Activated CD4-positive, alpha-beta T cell treated with anti-CD3 and anti-CD28 coated beads, Interleukin-2, amount 10 ng/mL, durations not matched to agents 7 days and 5 days (primary cell): Measurements from ENCODE around the gene PLEKHJ1. TPM values are rescaled to one million over a fixed set of nuclear protein-coding genes. Genes with fewer than 3 reads are reported as not detected.

ENCODE experiments used
- CTCF ChIA-PET: fragments of 350-600 bp; sonication (Branson Sonifier 250); formaldehyde crosslinking; loops from one replicate; lab custom pipeline; 2021; ENCODE audit warnings: antibody characterized with exemption; lab: Charles Lee
- POLR2A ChIA-PET: fragments of 350-600 bp; sonication (Branson Sonifier 250); formaldehyde crosslinking; loops from one replicate; lab custom pipeline; 2021; ENCODE audit warnings: antibody characterized with exemption; lab: Charles Lee
- DNase-seq: peaks from one replicate; pipeline ENCODE4 v3.0.0-alpha.2; 2020
- H3K27ac Mint-ChIP-seq: one replicate; pipeline ENCODE4 v1.8.0; 2021; ENCODE audit warnings: mild to moderate bottlenecking, moderate library complexity, mixed read lengths
- H3K27me3 Mint-ChIP-seq: one replicate; pipeline ENCODE4 v1.8.0; 2021; ENCODE audit warnings: mixed read lengths
- H3K36me3 Mint-ChIP-seq: one replicate; pipeline ENCODE4 v1.8.0; 2021; ENCODE audit warnings: low read depth, mixed read lengths
- H3K4me1 Mint-ChIP-seq: one replicate; pipeline ENCODE4 v1.8.0; 2021; ENCODE audit warnings: mixed read lengths
- H3K4me3 Mint-ChIP-seq: one replicate; pipeline ENCODE4 v1.8.0; 2021; ENCODE audit warnings: mild to moderate bottlenecking, moderate library complexity, mixed read lengths
- H3K9me3 Mint-ChIP-seq: one replicate; pipeline ENCODE4 v1.8.0; 2021; ENCODE audit warnings: mixed read lengths
- total RNA-seq, 2 experiments: library from RNA; stranded (reverse); gene quantifications; one replicate each; pipeline ENCODE4 v1.2.3, GENCODE V29; 2021

The PLEKHJ1 gene
- total RNA-seq, 2 experiments from 2014 or later, result 56.2 to 71.9 TPM

- Mint-ChIP-seq H3K4me1 (peaks cover 28% of the 10 kb centered on the region), H3K27me3 (no peaks in the 10 kb centered on the region), H3K9me3 (no peaks in the 10 kb centered on the region), H3K4me3 (no peak overlapping the region), H3K27ac (no peak overlapping the region), H3K36me3 (peaks cover 39% of the 10 kb centered on the region)
- ChIA-PET POLR2A (no interaction called here), CTCF (interaction anchor here (1.3 kb wide), 1 partner anchor 14 kb away, joined by 4 read pairs; no protein-coding TSS in a partner anchor)
- DNase-seq, result no peak
Measured at GRCh38 chr19:2244125-2244411, 7.9 kb upstream of the PLEKHJ1 start.

- H3K27ac Mint-ChIP-seq, result no peak overlapping the region
- peaks cover 33% of the 10 kb centered on the region for H3K4me1 Mint-ChIP-seq
- CTCF ChIA-PET, result interaction anchor here (1.3 kb wide), 1 partner anchor 15 kb away, joined by 4 read pairs; no protein-coding TSS in a partner anchor
- DNase-seq, result no peak
- POLR2A ChIA-PET, result no interaction called here
- H3K36me3 Mint-ChIP-seq, result peaks cover 41% of the 10 kb centered on the region
- H3K4me3 Mint-ChIP-seq, result no peak overlapping the region
- no peaks in the 10 kb centered on the region for H3K27me3 Mint-ChIP-seq
- no peaks in the 10 kb centered on the region for H3K9me3 Mint-ChIP-seq
Measured at GRCh38 chr19:2243274-2244124, 7.4 kb upstream of the PLEKHJ1 start.

GRCh38 chr19:2242816-2243215, 6.7 kb upstream of the PLEKHJ1 start:
- CTCF ChIA-PET, result interaction anchor here (1.3 kb wide), 1 partner anchor 16 kb away, joined by 4 read pairs; no protein-coding TSS in a partner anchor
- no peak for DNase-seq
- H3K9me3 Mint-ChIP-seq, result no peaks in the 10 kb centered on the region

GRCh38 chr19:2242092-2242537, 6.0 kb upstream of the PLEKHJ1 start:
- ChIA-PET CTCF (interaction anchor here (0.6 to 5.1 kb wide), 2 partner anchors 11 to 19 kb away, joined by 3 to 34 read pairs; no protein-coding TSS in a partner anchor), POLR2A (interaction anchor here (0.6 kb wide), 1 partner anchor 87 kb away, joined by 3 read pairs; no protein-coding TSS in a partner anchor)
- H3K27me3 Mint-ChIP-seq, result no peaks in the 10 kb centered on the region
- peaks cover 45% of the 10 kb centered on the region for H3K4me1 Mint-ChIP-seq
- no peaks in the 10 kb centered on the region for H3K9me3 Mint-ChIP-seq
- H3K27ac Mint-ChIP-seq, result peak overlapping the region; percentile 54
- peaks cover 51% of the 10 kb centered on the region for H3K36me3 Mint-ChIP-seq
- H3K4me3 Mint-ChIP-seq, result no peak overlapping the region
- DNase-seq, result no peak

More at GRCh38 chr19:2242816-2243215, 6.7 kb upstream of the PLEKHJ1 start:
- H3K4me3 Mint-ChIP-seq, result no peak overlapping the region
- H3K36me3 Mint-ChIP-seq, result peaks cover 46% of the 10 kb centered on the region
- POLR2A ChIA-PET, result no interaction called here
- H3K4me1 Mint-ChIP-seq, result peaks cover 40% of the 10 kb centered on the region
- no peaks in the 10 kb centered on the region for H3K27me3 Mint-ChIP-seq
- no peak overlapping the region for H3K27ac Mint-ChIP-seq

- H3K4me3 Mint-ChIP-seq, result peak overlapping the region; percentile 97
- H3K9me3 Mint-ChIP-seq, result no peaks in the 10 kb centered on the region
- CTCF ChIA-PET, result interaction anchor here (0.5 to 5.1 kb wide), 3 partner anchors 20 to 343 kb away, joined by 3 to 34 read pairs (median 3); no protein-coding TSS in a partner anchor
- H3K27me3 Mint-ChIP-seq, result no peaks in the 10 kb centered on the region
- H3K36me3 Mint-ChIP-seq, result peaks cover 57% of the 10 kb centered on the region
- H3K27ac Mint-ChIP-seq, result peak overlapping the region; percentile 50
- peaks cover 48% of the 10 kb centered on the region for H3K4me1 Mint-ChIP-seq
- POLR2A ChIA-PET, result no interaction called here
- no peak for DNase-seq
Measured at GRCh38 chr19:2240881-2241760, 5.0 kb upstream of the PLEKHJ1 start.

GRCh38 chr19:2239771-2240770, 3.9 kb upstream of the PLEKHJ1 start:
- Mint-ChIP-seq H3K4me1 (peaks cover 51% of the 10 kb centered on the region), H3K27me3 (no peaks in the 10 kb centered on the region), H3K9me3 (no peaks in the 10 kb centered on the region), H3K27ac (peak overlapping the region; percentile 99), H3K36me3 (peaks cover 54% of the 10 kb centered on the region), H3K4me3 (peak overlapping the region; percentile 97)
- DNase-seq, result peak; percentile 62
- ChIA-PET CTCF (interaction anchor here (0.5 to 5.1 kb wide), 7 partner anchors 9 to 344 kb away, joined by 3 to 34 read pairs (median 3); partner anchors contain the start of genes AMH, LSM7 and SPPL2B), POLR2A (no interaction called here)

GRCh38 chr19:2239173-2239572, 3.0 kb upstream of the PLEKHJ1 start:
- Mint-ChIP-seq H3K4me3 (peak overlapping the region; percentile 97), H3K36me3 (peaks cover 53% of the 10 kb centered on the region), H3K27ac (peak overlapping the region; percentile 99), H3K9me3 (no peaks in the 10 kb centered on the region), H3K27me3 (no peaks in the 10 kb centered on the region), H3K4me1 (peaks cover 56% of the 10 kb centered on the region)
- ChIA-PET CTCF (interaction anchor here (0.6 to 5.1 kb wide), 11 partner anchors 10 to 442 kb away, joined by 3 to 34 read pairs (median 5); partner anchors contain the start of genes AMH, LSM7 and SPPL2B), POLR2A (interaction anchor here (0.6 to 1.1 kb wide), 2 partner anchors 31 to 83 kb away, joined by 3 read pairs; no protein-coding TSS in a partner anchor)
- DNase-seq, result no peak

GRCh38 chr19:2237869-2238153, 1.7 kb upstream of the PLEKHJ1 start:
- peak overlapping the region; percentile 99 for H3K27ac Mint-ChIP-seq
- POLR2A ChIA-PET, result no interaction called here
- no peaks in the 10 kb centered on the region for H3K9me3 Mint-ChIP-seq
- H3K4me1 Mint-ChIP-seq, result peaks cover 63% of the 10 kb centered on the region
- peaks cover 58% of the 10 kb centered on the region for H3K36me3 Mint-ChIP-seq
- DNase-seq, result no peak
- CTCF ChIA-PET, result interaction anchor here (0.9 to 5.1 kb wide), 7 partner anchors 15 to 82 kb away, joined by 3 to 34 read pairs (median 4); partner anchors contain the start of gene JSRP1
- H3K4me3 Mint-ChIP-seq, result peak overlapping the region; percentile 97
- H3K27me3 Mint-ChIP-seq, result no peaks in the 10 kb centered on the region

GRCh38 chr19:2237051-2237868, 1.1 kb upstream of the PLEKHJ1 start:
- Mint-ChIP-seq H3K4me1 (peaks cover 61% of the 10 kb centered on the region), H3K4me3 (peak overlapping the region; percentile 97), H3K27me3 (no peaks in the 10 kb centered on the region), H3K36me3 (peaks cover 60% of the 10 kb centered on the region), H3K9me3 (no peaks in the 10 kb centered on the region), H3K27ac (peak overlapping the region; percentile 99)
- no peak for DNase-seq
- ChIA-PET POLR2A (no interaction called here), CTCF (interaction anchor here (0.7 to 5.1 kb wide), 8 partner anchors 16 to 90 kb away, joined by 3 to 34 read pairs (median 4); partner anchors contain the start of gene JSRP1)

GRCh38 chr19:2236064-2236313, 140 bp downstream of the PLEKHJ1 start:
- Mint-ChIP-seq H3K9me3 (no peaks in the 10 kb centered on the region), H3K36me3 (peaks cover 56% of the 10 kb centered on the region), H3K4me3 (peak overlapping the region; percentile 97), H3K4me1 (peaks cover 51% of the 10 kb centered on the region), H3K27ac (peak overlapping the region; percentile 99), H3K27me3 (no peaks in the 10 kb centered on the region)
- ChIA-PET POLR2A (interaction anchor here (0.6 kb wide), 2 partner anchors 226 to 273 kb away, joined by 3 to 4 read pairs; no protein-coding TSS in a partner anchor), CTCF (interaction anchor here (0.6 to 1.3 kb wide), 19 partner anchors 10 to 400 kb away, joined by 3 to 5 read pairs (median 3); partner anchors contain the start of gene AMH)
- no peak for DNase-seq
